GM10266 (cell line): Measurements from ENCODE around the gene DMD.
"Not testable (repeated sequence)": the region's sequence is repeated elsewhere in the genome, so short reads cannot be mapped to it uniquely, and the experiment has no call there.

ENCODE experiments used
- DNase-seq: peaks from one replicate; pipeline ENCODE4 v3.0.0; 2012; ENCODE audit errors: extremely low spot score
- TF ChIP-seq, protein P1 (sequence below): IDR thresholded peaks from 2 replicates; pipeline ENCODE4 v1.5.1; 2012; ENCODE audit warnings: mild to moderate bottlenecking, low read depth; ENCODE audit not compliant: control insufficient read depth, insufficient read depth; ENCODE audit errors: missing control alignments

DMD gene

DNA sequence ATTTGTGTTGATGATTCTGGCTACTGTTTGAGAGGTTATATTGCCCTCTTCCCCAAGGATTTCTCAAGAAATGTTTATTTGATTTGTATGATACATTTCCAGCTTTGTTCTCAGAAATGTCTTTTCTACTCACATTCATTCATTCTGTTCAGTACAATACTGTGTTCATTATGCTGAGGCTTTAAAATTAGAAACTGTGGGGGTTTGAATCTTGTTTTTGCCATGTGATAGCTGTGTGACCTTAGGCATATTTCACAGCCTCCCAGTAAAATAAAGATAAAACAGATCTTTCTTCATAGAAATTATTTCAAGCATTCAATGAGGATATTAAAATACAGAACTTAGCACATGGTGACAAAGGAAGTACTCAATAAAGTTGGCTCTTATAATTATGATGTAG is 123.9 kb downstream of the DMD start:
- TF ChIP-seq, protein P1, sequence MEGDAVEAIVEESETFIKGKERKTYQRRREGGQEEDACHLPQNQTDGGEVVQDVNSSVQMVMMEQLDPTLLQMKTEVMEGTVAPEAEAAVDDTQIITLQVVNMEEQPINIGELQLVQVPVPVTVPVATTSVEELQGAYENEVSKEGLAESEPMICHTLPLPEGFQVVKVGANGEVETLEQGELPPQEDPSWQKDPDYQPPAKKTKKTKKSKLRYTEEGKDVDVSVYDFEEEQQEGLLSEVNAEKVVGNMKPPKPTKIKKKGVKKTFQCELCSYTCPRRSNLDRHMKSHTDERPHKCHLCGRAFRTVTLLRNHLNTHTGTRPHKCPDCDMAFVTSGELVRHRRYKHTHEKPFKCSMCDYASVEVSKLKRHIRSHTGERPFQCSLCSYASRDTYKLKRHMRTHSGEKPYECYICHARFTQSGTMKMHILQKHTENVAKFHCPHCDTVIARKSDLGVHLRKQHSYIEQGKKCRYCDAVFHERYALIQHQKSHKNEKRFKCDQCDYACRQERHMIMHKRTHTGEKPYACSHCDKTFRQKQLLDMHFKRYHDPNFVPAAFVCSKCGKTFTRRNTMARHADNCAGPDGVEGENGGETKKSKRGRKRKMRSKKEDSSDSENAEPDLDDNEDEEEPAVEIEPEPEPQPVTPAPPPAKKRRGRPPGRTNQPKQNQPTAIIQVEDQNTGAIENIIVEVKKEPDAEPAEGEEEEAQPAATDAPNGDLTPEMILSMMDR: no peak
- no peak for DNase-seq

DNA sequence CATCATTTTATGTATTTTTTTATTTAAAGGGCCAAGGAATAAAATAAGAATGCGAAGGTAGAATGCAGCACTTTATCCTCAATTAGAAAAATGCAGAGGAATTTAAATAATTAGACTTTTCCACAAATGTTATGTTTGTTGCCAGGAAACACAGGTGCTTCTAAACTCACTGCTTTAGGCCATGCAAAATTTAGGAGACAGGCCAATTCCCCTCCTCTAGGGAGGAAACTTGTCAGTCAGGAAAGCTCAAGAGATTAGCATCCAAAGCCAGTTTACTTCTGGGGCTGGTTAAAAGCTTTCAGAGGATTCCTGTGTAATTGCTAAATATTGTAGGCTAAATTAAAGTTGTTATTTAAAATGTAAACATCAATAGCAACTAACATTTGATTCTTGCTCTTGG is 124.5 kb downstream of the DMD start:
- TF ChIP-seq, protein P1: no peak
- DNase-seq: no peak

DNA sequence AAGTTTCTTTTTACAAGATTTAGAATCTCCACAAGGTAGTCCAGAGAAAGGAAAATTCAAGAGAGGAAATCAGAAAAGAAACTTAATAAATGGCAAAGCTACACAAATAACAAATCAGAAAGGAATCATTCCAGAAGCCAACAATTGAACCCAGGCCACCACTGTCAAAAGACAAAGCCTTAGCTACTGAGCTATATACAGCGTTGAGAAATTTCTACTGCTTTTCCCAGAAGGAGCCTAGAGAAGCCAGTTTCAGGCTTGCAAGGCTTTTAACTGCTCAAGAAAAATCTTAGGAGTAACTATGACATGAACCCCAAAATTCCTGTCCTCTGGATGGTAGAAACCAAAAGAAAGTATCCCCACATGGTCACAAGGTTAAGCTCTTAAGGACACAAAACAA is 129.0 kb downstream of the DMD start:
- TF ChIP-seq, protein P1: no peak
- no peak for DNase-seq

DNA sequence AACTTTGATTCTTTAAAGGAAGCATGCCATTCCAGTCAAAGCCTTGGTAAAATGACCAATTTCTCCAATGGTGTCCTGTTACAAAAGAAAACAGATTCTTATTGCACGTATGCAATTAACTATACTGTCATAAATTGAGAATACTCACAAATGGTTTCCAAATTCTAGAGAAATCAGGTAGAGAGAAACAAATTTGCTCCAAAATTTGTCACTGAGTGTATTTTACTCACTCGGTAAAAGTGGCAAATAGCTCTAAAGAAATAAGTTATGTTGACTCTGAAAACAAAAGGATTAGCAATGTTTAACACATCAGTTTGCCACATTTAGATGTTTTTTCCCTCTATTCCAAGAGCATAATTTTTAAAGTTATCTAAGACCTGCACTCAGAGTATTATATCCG is 133.1 kb downstream of the DMD start:
- no peak for DNase-seq
- TF ChIP-seq, protein P1: no peak

DNA sequence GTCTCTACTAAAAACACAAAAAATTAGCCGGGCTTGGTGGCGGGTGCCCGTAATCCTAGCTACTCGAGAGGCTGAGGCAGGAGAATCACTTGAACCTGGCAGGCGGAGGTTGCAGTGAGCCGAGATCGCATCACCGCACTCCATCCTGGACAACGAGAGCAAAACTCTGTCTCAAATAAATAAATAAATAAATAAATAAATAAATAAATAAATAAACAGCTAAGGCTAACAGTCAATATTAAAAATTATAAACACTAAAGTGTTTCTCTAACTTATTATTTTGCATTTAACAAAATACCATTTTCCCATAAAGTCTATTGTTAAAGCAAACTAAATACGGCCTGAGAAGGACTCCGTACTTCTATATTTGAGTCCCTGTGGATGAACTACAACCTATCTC is 137.7 kb downstream of the DMD start:
- not testable (repeated sequence) for DNase-seq

DNA sequence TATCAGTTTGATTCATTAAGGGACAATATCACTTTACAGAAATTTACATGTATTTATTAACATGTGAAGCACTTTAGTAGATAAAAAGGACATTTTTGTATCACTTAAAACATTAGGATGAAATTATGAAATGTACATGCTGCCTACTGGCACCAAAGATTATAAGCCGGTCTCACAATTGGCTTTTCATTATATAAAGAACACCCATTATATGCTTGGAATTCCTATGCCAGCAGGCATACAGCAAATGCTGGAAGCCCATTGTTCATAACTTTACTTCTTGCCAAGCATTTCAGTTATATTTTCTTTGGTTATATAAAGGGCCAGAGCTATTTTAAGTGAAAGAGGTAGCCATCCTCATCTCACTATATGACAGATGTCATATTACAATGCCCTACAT is 145.9 kb downstream of the DMD start:
- TF ChIP-seq, protein P1: no peak
- no peak for DNase-seq

DNA sequence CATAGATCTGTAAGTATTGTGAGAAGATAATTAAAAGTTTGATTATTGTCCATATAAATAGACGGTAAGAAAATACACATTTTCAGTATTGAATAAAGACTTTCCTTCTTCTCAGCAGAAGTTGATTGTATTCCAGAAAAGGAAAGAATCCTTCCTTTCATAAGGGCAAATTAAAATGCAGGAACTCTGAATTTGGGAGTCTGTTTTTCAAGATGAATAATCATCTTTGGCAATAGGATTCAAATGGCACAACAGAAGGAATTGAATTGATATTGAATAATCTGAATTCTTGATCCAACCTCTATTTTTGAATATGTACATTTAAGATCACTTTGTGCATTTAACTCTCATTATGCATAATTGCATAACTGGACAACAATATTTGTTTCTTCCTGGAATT is 149.3 kb downstream of the DMD start:
- TF ChIP-seq, protein P1: no peak
- no peak for DNase-seq

DNA sequence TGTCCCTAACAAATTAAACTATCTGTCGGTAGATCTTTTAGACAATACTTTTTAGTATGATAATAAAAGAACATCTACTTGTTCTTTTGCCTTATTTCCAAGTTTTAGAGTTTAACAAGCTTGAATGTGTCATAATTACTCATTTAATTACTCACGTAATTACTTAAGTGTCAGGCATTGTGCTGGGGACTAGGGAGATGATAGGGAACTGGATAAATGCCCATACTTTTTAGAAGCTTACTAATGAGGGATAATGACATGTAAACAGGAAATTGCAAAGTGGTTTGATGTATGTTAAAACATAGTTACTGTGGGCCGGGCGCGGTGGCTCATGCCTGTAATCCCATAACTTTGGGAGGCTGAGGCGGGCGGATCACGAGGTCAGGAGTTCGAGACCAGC is 158.3 kb downstream of the DMD start:
- DNase-seq: no peak
- TF ChIP-seq, protein P1: no peak
